Peyer's patch (tissue), 4 donors: Measurements from ENCODE around the gene ABCD3.

ENCODE experiments used
- POLR2A ChIP-seq, 2 donors: fragments of 450-650 bp; IDR thresholded peaks; one replicate each; pipeline ENCODE4 v1.5.1; 2017; ENCODE audit warnings: antibody characterized with exemption in 2 of 2, mild to moderate bottlenecking in 2 of 2, moderate library complexity in 2 of 2
- TF ChIP-seq, protein P1 (sequence below), 6 experiments: fragments of 450-650 bp in 4 of 6; fragments of 200-600 bp in 2 of 6; sonication (generic) in 1 of 6; IDR thresholded peaks; one replicate each; pipeline ENCODE4 v1.5.1; 2017 to 2019; ENCODE audit warnings: antibody characterized with exemption in 6 of 6, mild to moderate bottlenecking in 3 of 6, moderate library complexity in 1 of 6

- TF ChIP-seq POLR2A (IDR thresholded peaks at IDR 0.05): no peak
- TF ChIP-seq, protein P1, sequence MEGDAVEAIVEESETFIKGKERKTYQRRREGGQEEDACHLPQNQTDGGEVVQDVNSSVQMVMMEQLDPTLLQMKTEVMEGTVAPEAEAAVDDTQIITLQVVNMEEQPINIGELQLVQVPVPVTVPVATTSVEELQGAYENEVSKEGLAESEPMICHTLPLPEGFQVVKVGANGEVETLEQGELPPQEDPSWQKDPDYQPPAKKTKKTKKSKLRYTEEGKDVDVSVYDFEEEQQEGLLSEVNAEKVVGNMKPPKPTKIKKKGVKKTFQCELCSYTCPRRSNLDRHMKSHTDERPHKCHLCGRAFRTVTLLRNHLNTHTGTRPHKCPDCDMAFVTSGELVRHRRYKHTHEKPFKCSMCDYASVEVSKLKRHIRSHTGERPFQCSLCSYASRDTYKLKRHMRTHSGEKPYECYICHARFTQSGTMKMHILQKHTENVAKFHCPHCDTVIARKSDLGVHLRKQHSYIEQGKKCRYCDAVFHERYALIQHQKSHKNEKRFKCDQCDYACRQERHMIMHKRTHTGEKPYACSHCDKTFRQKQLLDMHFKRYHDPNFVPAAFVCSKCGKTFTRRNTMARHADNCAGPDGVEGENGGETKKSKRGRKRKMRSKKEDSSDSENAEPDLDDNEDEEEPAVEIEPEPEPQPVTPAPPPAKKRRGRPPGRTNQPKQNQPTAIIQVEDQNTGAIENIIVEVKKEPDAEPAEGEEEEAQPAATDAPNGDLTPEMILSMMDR (IDR thresholded peaks at IDR 0.05): no peak
Measured at GRCh38 chr1:94540440-94541245, 122.5 kb downstream of the ABCD3 start.
